Measurements from ENCODE around the gene RPP40. TPM values are rescaled to one million over a fixed set of nuclear protein-coding genes. Genes with fewer than 3 reads are reported as not detected.

The RPP40 gene
- polyA plus RNA-seq, 2 of the 4 experiments (the other 2 are of a cell fraction) = 17.8 to 33.9 TPM

DNA sequence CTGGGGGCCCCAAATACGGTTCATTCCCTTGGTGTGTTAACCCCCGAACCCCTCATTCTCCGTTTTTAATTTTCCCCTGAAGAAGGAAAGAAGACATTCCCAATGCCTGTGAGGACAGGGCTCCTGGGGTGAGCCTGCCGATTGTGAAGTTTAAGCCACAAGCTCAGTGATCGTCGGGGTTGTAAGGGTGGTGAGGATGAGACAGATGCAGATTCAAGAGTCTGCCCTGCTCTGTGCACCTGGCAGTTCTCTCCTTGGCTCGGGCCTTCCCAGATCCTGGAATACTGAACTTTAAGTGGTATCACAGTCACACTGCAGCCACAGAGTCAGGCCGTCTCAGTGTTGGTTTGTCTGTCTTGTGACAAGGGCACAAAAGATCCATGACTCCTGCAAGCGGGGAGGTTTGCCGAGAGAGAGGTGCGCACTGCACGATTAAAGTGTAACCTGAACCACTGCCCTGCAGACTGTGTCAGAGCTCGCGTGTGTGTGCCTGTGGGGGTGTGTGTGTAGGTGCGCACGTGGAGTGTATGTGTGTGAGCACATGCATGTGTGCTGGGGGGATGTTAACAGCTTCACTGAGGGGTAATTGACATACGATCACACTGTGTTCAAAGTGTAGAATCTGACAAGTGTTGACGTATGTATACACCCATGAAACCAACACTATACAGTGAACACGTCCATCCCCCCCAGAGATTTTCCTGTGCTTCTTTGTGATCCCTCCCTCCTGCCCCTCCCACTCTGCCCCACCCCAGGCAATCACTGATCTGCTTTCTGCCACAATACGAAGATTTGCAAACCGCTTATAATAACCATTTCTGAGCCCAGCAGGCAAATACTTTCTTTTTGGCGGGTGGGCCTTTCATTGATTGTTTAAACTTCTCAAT, 38.9 kb downstream of the RPP40 start:
- Histone ChIP-seq H3K4me1 (no peaks in the 10 kb centered on the region), H3K9me3 (no peaks in the 10 kb centered on the region), H3K4me3 (no peak overlapping the region), H3K4me2 (no peak overlapping the region), H3K27ac (no peak overlapping the region)
- FAIRE-seq (no peak), ATAC-seq (no peak), DNase-seq (ENCODE audit: low read depth in 1 of 2, low spot score in 1 of 2) (no peak)
- 80% methylated on average over 16 of the region's 22 CpGs for WGBS (ENCODE audit: missing lambda C conversion rate)
- ChIA-PET POLR2A (no interaction called here), CTCF (no interaction called here)
- TF ChIP-seq, protein P1, sequence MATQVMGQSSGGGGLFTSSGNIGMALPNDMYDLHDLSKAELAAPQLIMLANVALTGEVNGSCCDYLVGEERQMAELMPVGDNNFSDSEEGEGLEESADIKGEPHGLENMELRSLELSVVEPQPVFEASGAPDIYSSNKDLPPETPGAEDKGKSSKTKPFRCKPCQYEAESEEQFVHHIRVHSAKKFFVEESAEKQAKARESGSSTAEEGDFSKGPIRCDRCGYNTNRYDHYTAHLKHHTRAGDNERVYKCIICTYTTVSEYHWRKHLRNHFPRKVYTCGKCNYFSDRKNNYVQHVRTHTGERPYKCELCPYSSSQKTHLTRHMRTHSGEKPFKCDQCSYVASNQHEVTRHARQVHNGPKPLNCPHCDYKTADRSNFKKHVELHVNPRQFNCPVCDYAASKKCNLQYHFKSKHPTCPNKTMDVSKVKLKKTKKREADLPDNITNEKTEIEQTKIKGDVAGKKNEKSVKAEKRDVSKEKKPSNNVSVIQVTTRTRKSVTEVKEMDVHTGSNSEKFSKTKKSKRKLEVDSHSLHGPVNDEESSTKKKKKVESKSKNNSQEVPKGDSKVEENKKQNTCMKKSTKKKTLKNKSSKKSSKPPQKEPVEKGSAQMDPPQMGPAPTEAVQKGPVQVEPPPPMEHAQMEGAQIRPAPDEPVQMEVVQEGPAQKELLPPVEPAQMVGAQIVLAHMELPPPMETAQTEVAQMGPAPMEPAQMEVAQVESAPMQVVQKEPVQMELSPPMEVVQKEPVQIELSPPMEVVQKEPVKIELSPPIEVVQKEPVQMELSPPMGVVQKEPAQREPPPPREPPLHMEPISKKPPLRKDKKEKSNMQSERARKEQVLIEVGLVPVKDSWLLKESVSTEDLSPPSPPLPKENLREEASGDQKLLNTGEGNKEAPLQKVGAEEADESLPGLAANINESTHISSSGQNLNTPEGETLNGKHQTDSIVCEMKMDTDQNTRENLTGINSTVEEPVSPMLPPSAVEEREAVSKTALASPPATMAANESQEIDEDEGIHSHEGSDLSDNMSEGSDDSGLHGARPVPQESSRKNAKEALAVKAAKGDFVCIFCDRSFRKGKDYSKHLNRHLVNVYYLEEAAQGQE (IDR thresholded peaks at IDR 0.05) = no peak
- TF ChIP-seq HDAC2 (IDR thresholded peaks at IDR 0.05) (no peak), MYC (IDR thresholded peaks at IDR 0.05; ENCODE audit: borderline replicate concordance, low read length) (no peak), RFX5 (IDR thresholded peaks at IDR 0.05) (no peak), MAX (IDR thresholded peaks at IDR 0.05) (no peak), JUNB (IDR thresholded peaks at IDR 0.05) (no peak)
- TF ChIP-seq, protein P2, sequence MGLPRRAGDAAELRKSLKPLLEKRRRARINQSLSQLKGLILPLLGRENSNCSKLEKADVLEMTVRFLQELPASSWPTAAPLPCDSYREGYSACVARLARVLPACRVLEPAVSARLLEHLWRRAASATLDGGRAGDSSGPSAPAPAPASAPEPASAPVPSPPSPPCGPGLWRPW (IDR thresholded peaks at IDR 0.05) = no peak

DNA sequence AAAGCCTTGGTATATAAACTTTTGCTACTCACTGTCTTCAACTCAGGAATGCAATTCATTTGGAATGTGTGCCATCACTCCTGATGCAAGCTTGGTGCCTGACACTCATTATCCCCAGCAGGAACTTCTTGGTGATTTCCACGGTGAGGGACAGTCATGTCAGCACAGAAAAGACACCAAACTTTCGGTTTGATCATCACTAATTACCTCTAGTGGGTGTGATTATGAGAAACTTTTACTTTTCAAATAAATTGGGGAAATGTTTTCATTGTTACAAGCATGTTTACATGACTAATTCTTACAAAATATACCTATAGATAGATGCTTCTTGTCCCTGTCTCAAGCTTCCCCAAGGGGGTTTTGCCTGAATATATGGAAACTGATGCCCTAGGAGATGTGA, 40.9 kb downstream of the RPP40 start:
- ATAC-seq (no peak), DNase-seq (ENCODE audit: low read depth in 1 of 2, low spot score in 1 of 2) (no peak), FAIRE-seq (no peak)
- ChIA-PET POLR2A (no interaction called here), CTCF (no interaction called here)
- Histone ChIP-seq H3K4me2 (no peak overlapping the region), H3K4me1 (no peaks in the 10 kb centered on the region), H3K4me3 (no peak overlapping the region), H3K9me3 (no peaks in the 10 kb centered on the region), H3K27ac (no peak overlapping the region)
- TF ChIP-seq RCOR1 (IDR thresholded peaks at IDR 0.05; ENCODE audit: low read depth, low read length) (no peak), ZSCAN20 (CRISPR knock-in tag; IDR thresholded peaks at IDR 0.05) (no peak), POLR2A (IDR thresholded peaks at IDR 0.05; ENCODE audit: low read length) (no peak), POLR2AphosphoS2 (conservative IDR thresholded peaks at IDR 0.05; ENCODE audit: low read length) (no peak), FOSL2 (IDR thresholded peaks at IDR 0.05) (no peak), FOSL2 (CRISPR knock-in tag; IDR thresholded peaks at IDR 0.05) (no peak), CHD2 (IDR thresholded peaks at IDR 0.05; ENCODE audit: low read length, partially characterized antibody) (no peak), RFX5 (IDR thresholded peaks at IDR 0.05) (no peak), CBX8 (IDR thresholded peaks at IDR 0.05) (no peak), CTCF (IDR thresholded peaks at IDR 0.05) (no peak), RNF2 (IDR thresholded peaks at IDR 0.05; ENCODE audit: borderline replicate concordance, low read depth) (no peak), CEBPB (IDR thresholded peaks at IDR 0.05) (no peak), PHF8 (IDR thresholded peaks at IDR 0.05; ENCODE audit: borderline replicate concordance, low read depth) (no peak), HOXB13 (CRISPR knock-in tag; IDR thresholded peaks at IDR 0.05; ENCODE audit: low read depth) (no peak), KDM1A (IDR thresholded peaks at IDR 0.05; ENCODE audit: low read depth) (no peak), SMC3 (IDR thresholded peaks at IDR 0.05) (no peak)
- TF ChIP-seq, protein P3, sequence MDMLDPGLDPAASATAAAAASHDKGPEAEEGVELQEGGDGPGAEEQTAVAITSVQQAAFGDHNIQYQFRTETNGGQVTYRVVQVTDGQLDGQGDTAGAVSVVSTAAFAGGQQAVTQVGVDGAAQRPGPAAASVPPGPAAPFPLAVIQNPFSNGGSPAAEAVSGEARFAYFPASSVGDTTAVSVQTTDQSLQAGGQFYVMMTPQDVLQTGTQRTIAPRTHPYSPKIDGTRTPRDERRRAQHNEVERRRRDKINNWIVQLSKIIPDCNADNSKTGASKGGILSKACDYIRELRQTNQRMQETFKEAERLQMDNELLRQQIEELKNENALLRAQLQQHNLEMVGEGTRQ (IDR thresholded peaks at IDR 0.05) = no peak
- TF ChIP-seq, protein P1 (IDR thresholded peaks at IDR 0.05) = no peak
- whole genome bisulfite sequencing (ENCODE audit: missing lambda C conversion rate) = 69% methylated on average over 2 of the region's 2 CpGs
